ENCODE results near the gene CACFD1.

Gene CACFD1

GRCh38 chr9:133484671-133485437, 25.1 kb downstream of the CACFD1 start:
- no peak overlapping the region for H3K4me3 ChIP-seq (ENCODE audit: low read depth, low read length)
- no peak for TF ChIP-seq CTCF (IDR thresholded peaks at IDR 0.05; ENCODE audit: low read depth, low read length)

DNA sequence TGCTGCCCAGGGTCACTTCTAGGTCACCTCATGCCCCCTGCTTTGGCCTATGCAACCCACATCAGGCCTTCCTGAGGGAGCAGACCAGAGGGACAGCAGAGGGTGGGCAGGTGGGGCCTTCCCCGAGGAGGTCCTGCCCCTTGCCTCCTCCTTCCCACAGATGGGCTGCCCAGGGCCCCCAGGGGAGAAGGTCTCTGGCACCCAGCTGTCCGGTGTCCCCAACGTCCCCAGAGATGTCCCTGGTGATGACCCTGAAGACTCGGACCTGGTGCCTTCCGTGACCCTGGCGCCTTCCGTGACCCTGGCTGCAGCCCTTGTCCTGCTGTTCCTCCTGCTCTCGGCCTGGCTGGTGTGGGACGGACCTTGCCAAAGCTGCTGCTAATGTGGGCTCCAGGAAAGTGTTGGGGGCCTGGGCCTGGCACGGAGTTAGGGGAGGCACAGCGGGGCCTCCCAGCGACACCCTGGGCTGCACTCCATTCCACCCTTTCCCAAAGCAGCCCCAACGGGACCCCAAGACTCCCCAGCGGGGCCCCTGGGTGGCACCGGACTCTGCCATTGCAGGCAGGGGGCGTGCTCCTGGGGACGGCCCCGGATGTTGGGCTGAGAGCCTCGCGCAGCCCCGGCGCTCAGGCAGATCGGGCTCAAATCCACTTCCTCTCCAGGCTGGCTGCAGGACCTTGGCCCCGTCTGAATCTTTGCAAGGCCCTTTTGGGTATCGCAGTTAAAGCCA, 25.9 kb downstream of the CACFD1 start:
- H3K4me3 ChIP-seq (ENCODE audit: low read depth, low read length): no peak overlapping the region
- no peak for TF ChIP-seq CTCF (IDR thresholded peaks at IDR 0.05; ENCODE audit: low read depth, low read length)

DNA sequence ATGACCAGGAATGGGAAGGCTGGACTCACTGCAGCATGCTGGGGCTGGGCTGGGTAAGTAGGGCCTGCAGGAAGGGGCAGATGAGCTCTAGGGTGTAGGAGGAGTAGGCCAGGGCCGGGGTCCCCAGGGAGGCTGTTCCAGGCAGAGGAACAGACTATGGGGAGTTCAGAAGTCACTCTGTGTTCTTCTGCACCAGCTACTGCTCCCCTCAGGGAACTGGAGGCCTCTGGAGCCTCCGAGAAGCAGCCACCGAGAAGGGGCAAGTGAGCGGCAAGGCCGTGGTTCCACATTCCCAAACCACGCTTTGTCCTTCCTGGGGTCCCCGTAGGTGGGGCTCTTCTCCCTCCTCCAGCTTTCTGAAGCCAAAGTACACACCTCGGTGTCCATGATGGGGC, 27.6 kb downstream of the CACFD1 start:
- TF ChIP-seq CTCF (IDR thresholded peaks at IDR 0.05; ENCODE audit: low read depth, low read length): no peak

GRCh38 chr9:133488686-133489252, 29.0 kb downstream of the CACFD1 start:
- H3K4me3 ChIP-seq (ENCODE audit: low read depth, low read length): no peak overlapping the region
- TF ChIP-seq CTCF (IDR thresholded peaks at IDR 0.05; ENCODE audit: low read depth, low read length): no peak

More for the DNA sequence above, 27.6 kb downstream of the CACFD1 start:
- H3K4me3 ChIP-seq (ENCODE audit: low read depth, low read length): no peak overlapping the region

DNA sequence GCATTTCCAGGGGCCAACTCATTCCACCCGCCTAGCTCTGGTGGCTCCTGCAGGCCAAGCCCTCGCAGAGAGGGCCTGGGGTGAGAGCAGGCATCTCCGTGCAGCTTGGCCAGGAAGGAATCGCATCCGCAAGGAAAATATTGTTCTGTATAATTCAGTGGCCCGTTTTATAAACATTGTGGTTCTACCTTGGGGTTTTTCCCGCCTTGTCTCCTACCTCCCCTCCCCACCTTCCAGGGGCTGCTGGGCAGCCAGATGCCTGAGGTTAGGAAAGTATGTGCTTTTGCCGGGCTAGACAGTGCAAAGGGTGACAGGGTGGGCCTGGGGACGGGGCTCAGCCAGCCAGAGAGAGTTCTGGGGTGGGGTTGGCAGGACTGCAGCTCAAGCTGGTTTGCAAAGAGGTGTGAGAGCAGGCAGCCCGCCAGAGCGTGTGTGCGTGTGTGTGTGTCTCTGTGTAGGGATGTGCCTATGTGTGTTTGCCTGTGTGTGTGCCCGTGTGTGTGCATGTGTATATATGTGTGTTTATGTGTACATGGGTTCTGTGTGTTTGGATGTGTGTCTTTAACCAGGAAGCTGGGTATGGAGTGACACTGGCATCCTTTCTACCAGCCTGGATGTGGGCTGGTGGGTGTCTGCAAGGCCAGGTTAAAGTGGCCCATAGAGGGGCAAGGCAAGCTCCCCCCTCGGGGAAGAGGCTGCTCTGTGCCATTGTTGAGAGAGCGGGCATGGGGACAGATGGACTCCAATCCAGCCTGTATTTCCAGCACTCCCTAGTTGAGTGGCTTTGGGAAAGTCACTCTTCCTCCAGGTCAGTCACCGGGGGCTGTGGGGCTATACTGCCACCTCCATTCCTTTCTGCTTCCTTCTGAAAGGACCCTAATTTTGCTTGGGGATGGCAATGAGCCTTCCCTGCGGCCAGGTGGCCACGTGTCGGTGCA, 29.7 kb downstream of the CACFD1 start:
- no peak overlapping the region for H3K4me3 ChIP-seq (ENCODE audit: low read depth, low read length)
- no peak for TF ChIP-seq CTCF (IDR thresholded peaks at IDR 0.05; ENCODE audit: low read depth, low read length)

DNA sequence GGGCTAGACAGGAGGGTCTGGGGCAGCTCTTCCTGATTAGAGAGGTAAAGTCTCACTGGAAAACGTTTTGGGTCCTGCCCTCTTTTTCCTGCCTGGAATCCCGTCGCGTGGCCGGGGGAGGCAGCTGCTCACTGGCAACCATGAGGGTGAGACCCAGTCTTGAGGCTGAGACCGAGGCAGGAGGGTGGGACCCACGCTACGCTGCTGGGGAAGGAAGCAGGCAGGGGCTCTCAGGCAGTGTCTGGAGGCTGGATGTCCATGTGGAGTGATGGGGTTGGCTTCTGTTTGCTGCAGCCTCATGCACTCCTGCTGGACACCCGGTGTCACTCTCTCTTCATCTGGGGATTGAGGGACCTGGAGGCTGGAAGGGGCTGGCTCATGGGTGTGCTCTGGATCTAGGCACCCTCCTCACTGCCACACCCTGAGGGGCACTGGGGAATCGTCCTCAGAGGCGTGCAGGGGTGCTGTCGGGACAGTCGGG, 30.5 kb downstream of the CACFD1 start:
- TF ChIP-seq CTCF (IDR thresholded peaks at IDR 0.05; ENCODE audit: low read depth, low read length): no peak
- H3K4me3 ChIP-seq (ENCODE audit: low read depth, low read length): no peak overlapping the region

All from WI38 (cell line).